H1 (cell line): ENCODE measurements around the gene STARD9. TPM values are rescaled to one million over a fixed set of nuclear protein-coding genes. Genes with fewer than 3 reads are reported as not detected.

Experiments used
- RBBP5 ChIP-seq: IDR thresholded peaks from 2 replicates; pipeline ENCODE4 v1.7.1; 2012; ENCODE audit warnings: low read depth, mild to moderate bottlenecking, inconsistent platforms, low read length, moderate library complexity, borderline replicate concordance
- ZNF274 ChIP-seq: IDR thresholded peaks from 2 replicates; pipeline ENCODE4 v1.7.0; 2012; ENCODE audit warnings: low read length, borderline replicate concordance; ENCODE audit errors: extremely low read depth
- polyA plus RNA-seq, 7 experiments: library from polyadenylated mRNA; depleted of rRNA in 3 of 7; stranded (reverse) in 5 of 7; unstranded in 2 of 7; fragments of >200 nt in 5 of 7; fragments of 200-250 nt in 2 of 7; gene quantifications; 1 replicate in 5 of 7; 2 replicates in 1 of 7; 4 replicates in 1 of 7; pipeline versions ENCODE4 v1.2.1 to v1.2.3, GENCODE V29; 2011 to 2013; ENCODE audit warnings: missing spikeins in 2 of 7, mixed read lengths in 2 of 7
- total RNA-seq: library from RNA; stranded (reverse); fragmentation: NEBNext Ultra II Directional; extraction: Animal tissue kit (Norgen Biotek cat#: 25700); gene quantifications from 2 replicates; pipeline ENCODE4 v1.2.1, GENCODE V29; 2021

STARD9 gene
- total and polyA plus RNA-seq, 2 of the 8 experiments (the other 6 are each of a cell fraction or from before 2014, with no cell fraction given), result 2.8 to 7.0 TPM

- TF ChIP-seq ZNF274, result no peak
- no peak for TF ChIP-seq RBBP5
Measured at GRCh38 chr15:42621386-42621785, 46.0 kb downstream of the STARD9 start (continued).
